ENCODE data around the gene HERC6. TPM values are rescaled to one million over a fixed set of nuclear protein-coding genes. Genes with fewer than 3 reads are reported as not detected.

HERC6 gene
- total and polyA plus RNA-seq, 9 of the 15 experiments (the other 6 are each of a cell fraction or from before 2014, with no cell fraction given), result 0.01 to 0.68 (median 0.15) TPM

DNA sequence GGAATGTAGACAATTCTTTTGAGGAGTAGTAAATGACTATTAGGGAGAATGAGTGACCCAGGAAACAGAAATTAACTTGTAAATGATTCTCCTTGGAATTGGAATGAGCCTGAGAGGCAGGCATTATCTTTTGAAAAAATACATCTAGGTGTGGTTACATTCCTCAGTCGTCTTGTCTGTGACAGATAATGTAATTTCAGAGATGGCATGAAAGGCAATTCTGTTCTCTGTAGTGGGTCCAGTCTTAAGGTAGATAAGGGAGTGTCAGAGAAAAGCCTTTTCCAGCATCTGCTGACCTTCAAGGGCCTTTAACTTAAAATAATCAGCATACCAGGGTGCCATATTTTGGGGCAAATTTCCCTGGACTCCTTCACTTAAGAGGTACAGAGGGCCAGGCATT, 35.1 kb downstream of the HERC6 start:
- no TSS peak for BruUV-seq (replicated peaks)
- in situ Hi-C loops (cut with MboI), result no loop called here
- no peak overlapping the region for H3K4me2 ChIP-seq (ENCODE audit: insufficient read depth, low read length)
- H3K9me3 ChIP-seq (replicated peaks; ENCODE audit: control insufficient read depth, insufficient read depth, low read depth, low read length), result no peaks in the 10 kb centered on the region
- no peak overlapping the region for H3K9ac ChIP-seq (ENCODE audit: insufficient read depth in 1 of 2, low read depth in 2 of 2, low read length in 2 of 2)
- no peak for FAIRE-seq
- DNase-seq (ENCODE audit: extremely low read depth in 1 of 4, low spot score in 3 of 4), result peak in 1 of 4 experiments; percentile 6
- no peaks in the 10 kb centered on the region for H3K36me3 ChIP-seq (ENCODE audit: control insufficient read depth, insufficient read depth, low read length)
- no peak for TF ChIP-seq ZBTB17 (CRISPR knock-in tag; IDR thresholded peaks at IDR 0.05)
- TF ChIP-seq CBFA2T2 (conservative IDR thresholded peaks at IDR 0.05), result peak; percentile 17; the same call in 1 of the 2 replicates
- no peak overlapping the region for H2AFZ ChIP-seq (ENCODE audit: low read depth, low read length)
- no peaks in the 10 kb centered on the region for H3K79me2 ChIP-seq (ENCODE audit: control insufficient read depth, insufficient read depth, low read length)
- POLR2A ChIA-PET, result no interaction called here
- H3K27ac ChIP-seq (ENCODE audit: extremely low read depth, low read depth, low read length), result no peak overlapping the region
- no peaks in the 10 kb centered on the region for H3K9me1 ChIP-seq (ENCODE audit: control insufficient read depth, insufficient read depth, low read length)
- no peak for ATAC-seq
- no peaks in the 10 kb centered on the region for H3K4me1 ChIP-seq (replicated peaks in 1 of 2; ENCODE audit: control insufficient read depth in 2 of 2, insufficient read depth in 2 of 2, low read length in 2 of 2)
- H3K27me3 ChIP-seq (ENCODE audit: control insufficient read depth in 2 of 2, insufficient read depth in 2 of 2, low read length in 2 of 2), result no peaks in the 10 kb centered on the region
- no peak overlapping the region for H3K4me3 ChIP-seq
- intact Hi-C loops (cut with micrococcal nuclease), result no loop called here
- H4K20me1 ChIP-seq (replicated peaks; ENCODE audit: control insufficient read depth, insufficient read depth, low read length), result no peaks in the 10 kb centered on the region
- 0% methylated on average over 1 of the region's 1 CpG for WGBS (ENCODE audit: insufficient coverage, low coverage, missing lambda C conversion rate)
- CTCF ChIA-PET (ENCODE audit: low intra/inter-chr PET ratio), result no interaction called here

DNA sequence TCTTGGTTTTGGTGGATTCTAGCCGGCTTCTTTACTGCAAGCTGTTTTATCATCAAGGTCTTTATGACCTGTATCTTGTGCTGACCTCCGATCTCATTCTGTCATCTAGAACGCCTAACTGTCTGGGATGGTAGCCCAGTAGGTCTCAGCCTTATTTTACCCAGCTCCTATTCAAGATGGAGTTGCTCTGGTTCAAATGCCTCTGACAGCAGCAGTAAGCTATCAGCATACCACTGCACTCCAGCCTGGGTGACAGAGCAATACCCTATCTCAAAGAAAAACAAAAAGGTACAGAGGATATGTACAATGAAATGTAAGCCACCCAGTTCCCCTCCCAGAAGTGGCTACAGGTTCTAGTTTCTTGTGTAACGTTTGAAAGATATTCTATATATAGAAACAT, 36.1 kb downstream of the HERC6 start:
- no peaks in the 10 kb centered on the region for H3K79me2 ChIP-seq (ENCODE audit: control insufficient read depth, insufficient read depth, low read length)
- H3K9me1 ChIP-seq (ENCODE audit: control insufficient read depth, insufficient read depth, low read length), result no peaks in the 10 kb centered on the region
- H3K27ac ChIP-seq (ENCODE audit: extremely low read depth, low read depth, low read length), result no peak overlapping the region
- 0% methylated on average over 4 of the region's 4 CpGs for WGBS (ENCODE audit: insufficient coverage, low coverage, missing lambda C conversion rate)
- BruUV-seq (replicated peaks), result no TSS peak
- no peak overlapping the region for H3K9ac ChIP-seq (ENCODE audit: insufficient read depth in 1 of 2, low read depth in 2 of 2, low read length in 2 of 2)
- in situ Hi-C loops (cut with MboI) (no loop called here), intact Hi-C loops (cut with micrococcal nuclease) (no loop called here)
- no peak overlapping the region for H2AFZ ChIP-seq (ENCODE audit: low read depth, low read length)
- DNase-seq (ENCODE audit: extremely low read depth in 1 of 4, low spot score in 3 of 4) (no peak), ATAC-seq (no peak), FAIRE-seq (no peak)
- CTCF ChIA-PET (ENCODE audit: low intra/inter-chr PET ratio), result no interaction called here
- H4K20me1 ChIP-seq (replicated peaks; ENCODE audit: control insufficient read depth, insufficient read depth, low read length), result no peaks in the 10 kb centered on the region
- no peaks in the 10 kb centered on the region for H3K9me3 ChIP-seq (replicated peaks; ENCODE audit: control insufficient read depth, insufficient read depth, low read depth, low read length)
- H3K36me3 ChIP-seq (ENCODE audit: control insufficient read depth, insufficient read depth, low read length), result no peaks in the 10 kb centered on the region
- no peaks in the 10 kb centered on the region for H3K4me1 ChIP-seq (replicated peaks in 1 of 2; ENCODE audit: control insufficient read depth in 2 of 2, insufficient read depth in 2 of 2, low read length in 2 of 2)
- no peak overlapping the region for H3K4me2 ChIP-seq (ENCODE audit: insufficient read depth, low read length)
- no peak overlapping the region for H3K4me3 ChIP-seq
- POLR2A ChIA-PET, result no interaction called here
- H3K27me3 ChIP-seq (ENCODE audit: control insufficient read depth in 2 of 2, insufficient read depth in 2 of 2, low read length in 2 of 2), result no peaks in the 10 kb centered on the region
- TF ChIP-seq, protein P1, sequence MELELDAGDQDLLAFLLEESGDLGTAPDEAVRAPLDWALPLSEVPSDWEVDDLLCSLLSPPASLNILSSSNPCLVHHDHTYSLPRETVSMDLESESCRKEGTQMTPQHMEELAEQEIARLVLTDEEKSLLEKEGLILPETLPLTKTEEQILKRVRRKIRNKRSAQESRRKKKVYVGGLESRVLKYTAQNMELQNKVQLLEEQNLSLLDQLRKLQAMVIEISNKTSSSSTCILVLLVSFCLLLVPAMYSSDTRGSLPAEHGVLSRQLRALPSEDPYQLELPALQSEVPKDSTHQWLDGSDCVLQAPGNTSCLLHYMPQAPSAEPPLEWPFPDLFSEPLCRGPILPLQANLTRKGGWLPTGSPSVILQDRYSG (tag; conservative IDR thresholded peaks at IDR 0.05; ENCODE audit: low read depth), result 0 out of 2 replicates have a peak, but pooled peaks have one; percentile 66
- peak; percentile 38; the same call in 1 of the 2 replicates for TF ChIP-seq GTF2A2 (tag; IDR thresholded peaks at IDR 0.05)
- TF ChIP-seq NFIC (IDR thresholded peaks at IDR 0.05), result no peak
- TF ChIP-seq BCL6 (CRISPR knock-in tag; IDR thresholded peaks at IDR 0.05), result no peak
- no peak for TF ChIP-seq ZNF436 (CRISPR knock-in tag; IDR thresholded peaks at IDR 0.05)
- TF ChIP-seq DMBX1 (CRISPR knock-in tag; IDR thresholded peaks at IDR 0.05; ENCODE audit: borderline replicate concordance), result peak; percentile 59; the same call in 1 of the 2 replicates
- TF ChIP-seq ZFPM2 (CRISPR knock-in tag; IDR thresholded peaks at IDR 0.05), result no peak
- no peak for TF ChIP-seq ZNF507 (tag; conservative IDR thresholded peaks at IDR 0.05)
- TF ChIP-seq, protein P2, sequence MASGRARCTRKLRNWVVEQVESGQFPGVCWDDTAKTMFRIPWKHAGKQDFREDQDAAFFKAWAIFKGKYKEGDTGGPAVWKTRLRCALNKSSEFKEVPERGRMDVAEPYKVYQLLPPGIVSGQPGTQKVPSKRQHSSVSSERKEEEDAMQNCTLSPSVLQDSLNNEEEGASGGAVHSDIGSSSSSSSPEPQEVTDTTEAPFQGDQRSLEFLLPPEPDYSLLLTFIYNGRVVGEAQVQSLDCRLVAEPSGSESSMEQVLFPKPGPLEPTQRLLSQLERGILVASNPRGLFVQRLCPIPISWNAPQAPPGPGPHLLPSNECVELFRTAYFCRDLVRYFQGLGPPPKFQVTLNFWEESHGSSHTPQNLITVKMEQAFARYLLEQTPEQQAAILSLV (tag; IDR thresholded peaks at IDR 0.05), result peak; percentile 63
- TF ChIP-seq NR4A1 (CRISPR knock-in tag; IDR thresholded peaks at IDR 0.05), result no peak
- TF ChIP-seq NR4A1 (tag; IDR thresholded peaks at IDR 0.05), result peak; percentile 90
- TF ChIP-seq ZZZ3 (IDR thresholded peaks at IDR 0.05), result no peak
- TF ChIP-seq, protein P3, sequence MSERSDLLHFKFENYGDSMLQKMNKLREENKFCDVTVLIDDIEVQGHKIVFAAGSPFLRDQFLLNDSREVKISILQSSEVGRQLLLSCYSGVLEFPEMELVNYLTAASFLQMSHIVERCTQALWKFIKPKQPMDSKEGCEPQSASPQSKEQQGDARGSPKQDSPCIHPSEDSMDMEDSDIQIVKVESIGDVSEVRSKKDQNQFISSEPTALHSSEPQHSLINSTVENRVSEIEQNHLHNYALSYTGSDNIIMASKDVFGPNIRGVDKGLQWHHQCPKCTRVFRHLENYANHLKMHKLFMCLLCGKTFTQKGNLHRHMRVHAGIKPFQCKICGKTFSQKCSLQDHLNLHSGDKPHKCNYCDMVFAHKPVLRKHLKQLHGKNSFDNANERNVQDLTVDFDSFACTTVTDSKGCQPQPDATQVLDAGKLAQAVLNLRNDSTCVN (CRISPR knock-in tag; IDR thresholded peaks at IDR 0.05), result no peak
